Measurements from ENCODE around the gene VTI1A.
"Not testable (repeated sequence)": the region's sequence is repeated elsewhere in the genome, so short reads cannot be mapped to it uniquely, and the experiment has no call there.

VTI1A gene

GRCh38 chr10:112507046-112507445 lies 60.0 kb downstream of the VTI1A start:
- DNase-seq (ENCODE audit: low read depth in 2 of 2) = no peak

DNA sequence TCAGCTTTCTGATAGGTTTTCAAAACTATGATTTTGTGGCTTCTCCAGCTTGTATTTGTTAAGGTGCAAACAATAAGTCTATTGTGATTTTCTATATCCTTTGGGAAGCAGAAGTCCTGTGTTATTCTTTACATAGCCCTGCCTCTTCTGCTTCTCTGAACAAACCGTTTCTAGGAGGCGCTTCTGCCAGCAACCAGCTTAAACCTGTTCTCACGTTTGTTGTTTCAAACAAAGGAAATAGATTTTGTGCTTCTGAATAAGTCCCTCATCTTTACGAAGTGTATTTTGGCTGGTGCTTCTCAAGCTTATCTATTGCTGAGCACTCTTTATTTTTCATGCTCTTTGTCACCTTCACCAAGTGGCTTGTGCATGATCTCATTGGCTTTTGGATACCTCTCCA lies 61.0 kb downstream of the VTI1A start:
- DNase-seq (ENCODE audit: low read depth in 2 of 2) = no peak

DNA sequence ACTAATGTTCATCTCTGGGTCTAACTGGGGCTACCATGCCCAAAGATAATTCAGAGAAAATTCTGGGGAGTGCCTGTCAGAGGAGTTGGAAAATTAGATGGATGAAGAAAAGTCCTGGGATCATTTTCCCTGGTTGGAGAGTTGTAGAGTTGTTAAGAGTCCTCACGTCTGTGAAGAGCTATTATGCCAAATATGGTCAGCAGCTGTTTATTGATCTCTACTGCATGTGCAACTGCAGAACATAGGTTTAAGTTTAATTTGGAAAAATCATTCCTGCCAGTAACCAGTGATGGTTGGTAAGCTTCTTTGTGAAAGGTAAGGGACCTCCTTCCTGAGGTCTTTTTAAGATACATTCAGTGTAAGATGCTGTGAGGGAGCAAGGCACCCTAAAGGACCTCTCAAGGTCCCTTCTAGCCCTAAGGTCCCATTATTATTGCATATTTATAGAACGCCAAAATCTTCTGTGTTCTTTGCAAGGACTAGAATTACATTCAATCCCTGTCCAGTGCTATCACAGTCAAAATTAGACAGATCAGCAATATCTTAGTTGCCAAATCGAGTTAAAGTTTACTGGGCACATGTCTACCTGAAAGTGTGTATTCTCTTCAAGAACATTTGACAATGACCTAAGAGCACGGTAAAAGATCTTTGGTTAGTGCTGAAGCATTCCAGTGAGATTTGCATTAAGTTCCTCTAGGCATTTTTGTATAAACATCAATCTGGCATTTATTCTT lies 62.7 kb downstream of the VTI1A start:
- DNase-seq (ENCODE audit: low read depth in 2 of 2) = no peak

GRCh38 chr10:112510384-112510783 lies 63.4 kb downstream of the VTI1A start:
- no peak for DNase-seq (ENCODE audit: low read depth in 2 of 2)

- no peak for DNase-seq (ENCODE audit: low read depth in 2 of 2)
These were observed 65.3 kb downstream of the VTI1A start for GRCh38 chr10:112512294-112512693.

GRCh38 chr10:112515126-112515525 lies 68.1 kb downstream of the VTI1A start:
- no peak for DNase-seq (ENCODE audit: low read depth in 2 of 2)

DNA sequence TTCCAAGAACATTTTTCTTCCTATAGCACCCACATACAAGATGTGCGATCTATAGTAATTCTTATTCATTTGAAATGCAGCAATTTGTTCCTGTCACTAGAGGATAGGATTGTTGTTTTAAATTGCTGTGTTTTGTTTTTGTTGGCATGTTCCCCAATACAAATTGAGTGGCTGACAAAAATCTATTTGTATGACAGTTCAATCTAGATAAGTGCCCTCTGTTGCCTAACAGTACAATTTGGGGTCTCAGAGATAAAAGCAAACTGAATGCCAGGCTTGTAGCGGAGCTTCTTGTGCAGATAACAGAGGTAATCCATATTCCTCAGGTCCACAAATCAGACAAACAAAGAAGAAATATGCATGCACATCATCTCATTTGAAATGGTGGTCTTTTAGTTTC lies 68.8 kb downstream of the VTI1A start:
- no peak for DNase-seq (ENCODE audit: low read depth in 2 of 2)

GRCh38 chr10:112517451-112517862 lies 70.4 kb downstream of the VTI1A start:
- no peak for DNase-seq (ENCODE audit: low read depth in 2 of 2)

GRCh38 chr10:112519133-112519761 lies 72.2 kb downstream of the VTI1A start:
- DNase-seq (ENCODE audit: low read depth in 2 of 2) = no peak

DNA sequence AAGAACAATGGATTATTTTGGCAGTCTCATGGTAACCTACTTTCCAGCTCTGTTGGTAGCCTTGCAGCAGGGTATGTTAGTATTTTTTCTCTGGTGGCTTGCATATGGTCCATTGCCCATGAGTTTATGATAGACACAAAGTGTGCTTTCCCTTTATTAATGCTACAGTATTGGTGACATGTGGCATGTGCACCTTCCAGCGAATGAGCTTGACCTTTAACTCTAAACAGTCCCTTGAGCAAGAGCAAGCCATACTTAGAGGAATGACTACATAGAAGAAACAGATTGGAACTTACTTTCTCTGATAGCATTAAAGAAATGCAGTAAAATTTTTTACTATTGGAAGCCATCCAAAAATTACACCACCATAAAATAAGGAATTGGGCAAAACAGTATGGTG lies 73.9 kb downstream of the VTI1A start:
- DNase-seq (ENCODE audit: low read depth in 2 of 2) = no peak

- no peak for DNase-seq (ENCODE audit: low read depth in 2 of 2)
These were observed 77.6 kb downstream of the VTI1A start for GRCh38 chr10:112524641-112525040.

- no peak for DNase-seq (ENCODE audit: low read depth in 2 of 2)
These were observed 78.2 kb downstream of the VTI1A start for GRCh38 chr10:112525200-112525599.

DNA sequence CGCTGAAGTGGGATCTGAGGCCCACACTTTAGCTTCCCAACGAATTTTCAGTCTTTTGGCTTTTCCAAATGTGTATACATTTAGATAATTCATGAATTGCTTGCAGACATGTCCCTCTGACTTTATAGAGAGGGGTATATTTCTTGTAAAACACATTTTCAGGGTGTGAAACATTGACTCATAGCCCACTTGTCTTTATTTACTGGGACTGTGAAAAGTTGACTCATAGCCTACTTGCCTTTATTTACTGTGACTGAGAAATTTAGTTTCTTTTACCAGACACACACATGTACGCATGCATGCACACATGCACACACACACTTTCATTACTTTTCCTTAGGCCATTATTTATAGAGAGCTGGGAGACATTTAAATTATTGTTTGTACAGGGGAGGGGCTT lies 79.1 kb downstream of the VTI1A start:
- no peak for DNase-seq (ENCODE audit: low read depth in 2 of 2)

- DNase-seq (ENCODE audit: low read depth in 2 of 2) = no peak
These were observed 79.9 kb downstream of the VTI1A start for GRCh38 chr10:112526906-112527305.

- no peak for DNase-seq (ENCODE audit: low read depth in 2 of 2)
These were observed 81.2 kb downstream of the VTI1A start for GRCh38 chr10:112528235-112528634.

GRCh38 chr10:112531421-112531820 lies 84.4 kb downstream of the VTI1A start:
- no peak for DNase-seq (ENCODE audit: low read depth in 2 of 2)

DNA sequence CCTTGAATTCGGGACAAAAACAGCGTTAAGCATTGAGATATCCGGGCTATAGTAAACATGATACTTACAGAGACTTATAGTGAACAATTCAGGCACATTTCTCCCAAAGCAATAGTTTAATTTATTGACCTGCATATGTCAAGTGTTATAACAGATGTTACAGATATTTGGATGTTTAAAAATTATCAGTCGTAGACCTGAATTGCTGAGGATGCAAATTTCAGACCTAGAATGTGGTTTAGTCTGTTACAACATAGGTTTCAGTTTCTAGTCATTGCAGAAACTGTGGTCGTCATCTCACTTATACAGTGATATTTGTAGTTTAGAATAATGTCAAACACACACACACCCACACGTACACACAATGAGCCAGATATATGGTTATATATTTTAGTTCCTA lies 85.2 kb downstream of the VTI1A start:
- no peak for DNase-seq (ENCODE audit: low read depth in 2 of 2)

DNA sequence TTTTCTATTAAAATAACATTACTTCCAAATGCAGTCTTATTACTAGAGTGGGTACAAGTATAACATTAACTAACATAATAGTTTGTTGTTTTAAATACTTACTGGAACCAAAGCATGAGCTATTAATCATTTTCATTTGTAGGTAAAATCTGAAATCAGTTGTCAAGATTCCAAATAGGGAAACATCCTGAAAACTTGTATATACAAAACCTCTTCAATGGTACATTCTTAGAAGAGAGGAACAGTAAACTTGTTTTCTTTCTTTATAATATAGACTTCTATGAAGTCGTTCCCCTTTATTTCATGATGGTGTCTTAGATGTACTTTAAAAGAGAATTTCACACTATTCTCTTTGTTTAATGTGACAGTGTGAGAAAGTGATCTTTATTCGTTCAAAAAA lies 85.9 kb downstream of the VTI1A start:
- no peak for DNase-seq (ENCODE audit: low read depth in 2 of 2)

DNA sequence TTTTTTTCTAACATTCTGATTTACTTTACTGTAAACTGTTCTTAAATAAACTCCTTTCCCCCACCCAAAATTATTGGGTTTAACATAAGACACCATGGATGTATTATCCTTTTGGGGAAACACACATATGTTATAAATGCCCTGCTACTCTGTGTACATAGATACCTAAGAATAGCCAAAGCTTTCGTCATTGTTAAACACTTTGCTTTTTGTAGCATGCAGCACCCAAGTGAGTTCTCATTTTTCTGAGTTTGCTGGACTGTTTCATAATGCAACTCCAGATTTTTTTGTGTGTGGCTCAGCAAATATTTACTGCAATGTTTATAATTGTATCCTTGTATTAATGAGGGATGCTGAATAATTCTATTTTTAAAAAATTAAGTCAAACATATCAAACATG lies 86.9 kb downstream of the VTI1A start:
- DNase-seq (ENCODE audit: low read depth in 2 of 2) = no peak

GRCh38 chr10:112535531-112535951 lies 88.5 kb downstream of the VTI1A start:
- no peak for DNase-seq (ENCODE audit: low read depth in 2 of 2)

GRCh38 chr10:112536663-112537062 lies 89.6 kb downstream of the VTI1A start:
- no peak for DNase-seq (ENCODE audit: low read depth in 2 of 2)

- DNase-seq (ENCODE audit: low read depth in 2 of 2) = no peak
These were observed 91.2 kb downstream of the VTI1A start for GRCh38 chr10:112538168-112538567.

GRCh38 chr10:112539340-112539739 lies 92.3 kb downstream of the VTI1A start:
- DNase-seq (ENCODE audit: low read depth in 2 of 2) = no peak

DNA sequence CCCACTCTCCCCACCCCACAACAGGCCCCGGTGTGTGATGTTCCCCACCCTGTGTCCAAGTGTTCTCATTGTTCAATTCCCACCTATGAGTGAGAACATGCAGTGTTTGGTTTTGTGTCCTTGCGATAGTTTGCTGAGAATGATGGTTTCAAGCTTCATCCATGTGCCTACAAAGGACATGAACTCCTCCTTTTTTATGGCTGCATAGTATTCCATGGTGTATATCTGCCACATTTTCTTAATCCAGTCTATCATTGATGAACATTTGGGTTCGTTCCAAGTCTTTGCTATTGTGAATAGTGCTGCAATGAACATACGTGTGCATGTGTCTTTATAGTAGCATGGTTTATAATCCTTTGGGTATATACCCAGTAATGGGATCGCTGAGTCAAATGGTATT lies 95.8 kb downstream of the VTI1A start:
- not testable (repeated sequence) for DNase-seq (ENCODE audit: low read depth in 2 of 2)

All from stimulated activated CD4-positive, alpha-beta T cell treated with anti-CD3 and anti-CD28 coated beads, Interleukin-1b, Interleukin-23, amount 100 ng/mL, for 4 hours (primary cell).